DMS114 treated with DMSO at 0.1 percent for 48 hours (cell line): ENCODE data around the gene LRCH2.
"Not testable (repeated sequence)": the region's sequence is repeated elsewhere in the genome, so short reads cannot be mapped to it uniquely, and the experiment has no call there.

Experiments used
- DNase-seq: peaks from one replicate; lab custom pipeline; 2025; ENCODE audit not compliant: unreplicated experiment; lab: John Stamatoyannopoulos, UW

Gene LRCH2

DNA sequence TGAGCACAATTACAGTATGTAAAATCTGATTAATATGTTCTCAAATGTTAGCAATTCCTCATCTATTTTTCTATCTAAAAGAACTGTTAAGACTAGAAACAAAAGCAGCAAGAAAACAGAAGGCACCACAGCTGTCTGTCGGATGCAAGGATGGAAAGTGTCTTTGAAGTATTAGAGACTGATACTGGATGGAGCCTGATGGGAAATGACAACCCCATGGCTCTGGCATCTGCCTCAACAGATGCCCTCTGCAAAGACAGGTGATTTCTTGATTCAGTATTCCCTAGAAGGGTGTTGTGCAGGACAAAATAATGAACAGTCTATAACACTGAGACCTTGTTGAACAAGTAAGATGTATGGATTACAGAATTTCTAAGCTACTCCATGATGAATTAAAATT lies 19.7 kb downstream of the LRCH2 start:
- no peak for DNase-seq

DNA sequence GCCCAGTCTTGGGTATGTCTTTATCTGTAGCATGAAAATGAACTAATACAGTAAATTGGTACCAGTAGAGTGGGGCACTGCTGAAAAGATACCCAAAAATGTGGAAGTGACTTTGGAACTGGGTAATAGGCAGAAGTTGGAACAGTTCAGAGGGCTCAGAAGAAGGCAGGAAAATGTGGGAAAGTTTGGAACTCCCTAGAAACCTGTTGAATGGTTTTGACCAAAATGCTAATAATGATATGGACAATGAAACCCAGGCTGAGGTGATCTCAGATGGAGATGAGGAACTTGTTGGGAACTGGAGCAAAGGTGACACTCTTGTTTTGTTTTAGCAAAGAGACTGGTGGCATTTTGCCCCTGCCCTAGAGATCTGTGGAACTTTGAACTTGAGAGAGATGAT lies 24.3 kb downstream of the LRCH2 start:
- not testable (repeated sequence) for DNase-seq

DNA sequence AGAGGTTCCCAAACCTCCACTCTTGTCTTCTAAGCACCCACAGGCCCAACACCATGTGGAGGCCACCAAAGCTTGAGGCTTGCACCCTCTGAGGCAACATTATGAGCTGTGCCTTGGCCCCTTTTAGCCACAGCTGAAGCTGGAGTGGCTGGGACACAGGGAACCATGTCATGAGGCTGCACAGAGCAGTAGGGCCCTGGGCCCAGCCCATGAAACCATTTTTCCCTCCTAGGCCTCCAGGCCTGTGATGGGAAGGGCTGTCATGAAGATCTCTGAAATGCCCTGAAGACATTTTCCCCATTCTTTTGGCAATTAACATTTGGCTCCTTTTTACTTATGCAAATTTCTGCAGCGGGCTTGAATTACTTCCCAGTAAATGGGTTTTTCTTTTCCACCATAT lies 29.9 kb downstream of the LRCH2 start:
- DNase-seq: no peak

DNA sequence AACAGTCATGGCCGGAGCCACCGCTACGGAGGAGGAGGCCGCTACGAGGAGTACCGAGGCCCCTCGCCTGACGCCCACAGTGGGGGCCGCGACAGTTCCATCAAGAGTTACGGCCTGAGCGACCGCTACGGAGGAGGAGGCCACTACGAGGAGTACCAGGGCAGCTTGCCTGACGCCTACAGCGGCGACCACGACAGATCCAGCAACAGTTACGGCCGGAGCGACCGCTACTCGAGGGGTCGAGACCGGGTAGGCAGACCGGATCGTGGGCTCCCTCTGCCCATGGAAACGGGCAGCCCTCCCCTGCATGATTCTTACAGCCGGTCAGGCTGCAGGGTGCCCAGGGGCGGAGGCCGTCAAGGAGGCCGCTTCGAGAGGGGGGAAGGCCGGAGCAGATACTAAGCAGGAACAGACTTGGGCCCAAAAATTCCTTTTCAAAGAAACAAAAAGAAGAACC lies 41.6 kb downstream of the LRCH2 start:
- DNase-seq: no peak

DNA sequence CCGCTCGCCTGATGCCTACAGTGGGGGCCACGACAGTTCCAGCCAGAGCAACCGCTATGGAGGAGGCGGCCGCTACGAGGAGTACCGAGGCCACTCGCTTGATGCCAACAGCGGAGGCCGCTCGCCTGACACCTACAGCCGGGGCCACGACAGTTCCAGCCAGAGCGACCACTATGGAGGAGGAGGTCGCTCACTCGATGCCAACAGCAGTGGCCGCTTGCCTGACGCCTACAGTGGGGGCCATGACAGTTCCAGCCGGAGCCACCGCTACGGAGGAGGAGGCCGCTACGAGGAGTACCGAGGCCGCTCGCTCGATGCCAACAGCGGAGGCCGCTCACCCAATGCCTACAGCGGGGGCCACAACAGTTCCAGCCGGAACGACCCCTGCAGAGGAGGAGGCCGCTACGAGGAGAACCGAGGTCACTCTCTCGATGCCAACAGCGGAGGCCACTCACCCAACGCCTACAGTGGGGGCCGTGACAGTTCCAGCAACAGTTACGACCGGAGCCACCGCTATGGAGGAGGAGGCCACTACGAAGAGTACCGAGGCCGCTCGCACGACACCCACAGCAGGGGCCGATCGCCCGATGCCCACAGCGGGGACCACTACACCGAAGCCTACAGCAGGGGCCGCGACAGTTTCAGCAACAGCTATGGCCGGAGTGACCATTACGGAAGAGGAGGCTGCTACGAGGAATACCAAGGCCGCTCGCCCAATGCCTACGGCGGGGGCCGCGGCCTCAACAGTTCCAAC lies 42.2 kb downstream of the LRCH2 start:
- DNase-seq: no peak

DNA sequence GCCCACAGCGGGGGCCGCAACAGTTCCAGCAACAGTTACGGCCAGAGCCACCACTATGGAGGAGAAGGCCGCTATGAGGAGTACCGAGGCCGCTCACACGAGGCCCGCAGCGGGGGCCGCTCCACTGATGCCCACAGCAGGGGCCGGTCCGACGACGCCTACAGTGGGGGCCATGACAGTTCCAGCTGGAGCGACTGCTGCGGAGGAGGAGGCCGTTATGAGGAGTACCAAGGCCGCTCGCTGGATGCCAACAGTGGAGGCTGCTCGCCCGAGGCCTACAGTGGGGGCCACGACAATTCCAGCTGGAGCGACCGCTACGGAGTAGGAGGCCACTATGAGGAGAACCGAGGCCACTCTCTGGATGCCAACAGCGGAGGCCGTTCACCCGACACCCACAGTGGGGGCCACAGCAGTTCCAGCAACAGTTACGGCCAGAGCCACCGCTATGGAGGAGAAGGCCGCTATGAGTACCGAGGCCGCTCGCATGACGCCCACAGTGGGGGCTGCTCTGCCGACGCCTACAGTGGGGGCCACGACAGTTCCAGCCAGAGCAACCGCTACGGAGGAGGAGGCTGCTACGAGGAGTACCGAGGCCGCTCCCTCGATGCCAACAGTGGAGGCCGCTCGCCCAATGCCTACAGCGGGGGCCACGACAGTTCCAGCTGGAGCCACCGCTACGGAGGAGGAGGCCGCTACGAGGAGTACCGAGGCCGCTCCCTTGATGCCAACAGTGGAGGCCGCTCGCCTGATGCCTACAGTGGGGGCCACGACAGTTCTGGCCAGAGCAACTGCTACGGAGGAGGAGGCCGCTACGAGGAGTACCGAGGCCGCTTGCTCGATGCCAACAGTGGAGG lies 43.0 kb downstream of the LRCH2 start:
- no peak for DNase-seq

DNA sequence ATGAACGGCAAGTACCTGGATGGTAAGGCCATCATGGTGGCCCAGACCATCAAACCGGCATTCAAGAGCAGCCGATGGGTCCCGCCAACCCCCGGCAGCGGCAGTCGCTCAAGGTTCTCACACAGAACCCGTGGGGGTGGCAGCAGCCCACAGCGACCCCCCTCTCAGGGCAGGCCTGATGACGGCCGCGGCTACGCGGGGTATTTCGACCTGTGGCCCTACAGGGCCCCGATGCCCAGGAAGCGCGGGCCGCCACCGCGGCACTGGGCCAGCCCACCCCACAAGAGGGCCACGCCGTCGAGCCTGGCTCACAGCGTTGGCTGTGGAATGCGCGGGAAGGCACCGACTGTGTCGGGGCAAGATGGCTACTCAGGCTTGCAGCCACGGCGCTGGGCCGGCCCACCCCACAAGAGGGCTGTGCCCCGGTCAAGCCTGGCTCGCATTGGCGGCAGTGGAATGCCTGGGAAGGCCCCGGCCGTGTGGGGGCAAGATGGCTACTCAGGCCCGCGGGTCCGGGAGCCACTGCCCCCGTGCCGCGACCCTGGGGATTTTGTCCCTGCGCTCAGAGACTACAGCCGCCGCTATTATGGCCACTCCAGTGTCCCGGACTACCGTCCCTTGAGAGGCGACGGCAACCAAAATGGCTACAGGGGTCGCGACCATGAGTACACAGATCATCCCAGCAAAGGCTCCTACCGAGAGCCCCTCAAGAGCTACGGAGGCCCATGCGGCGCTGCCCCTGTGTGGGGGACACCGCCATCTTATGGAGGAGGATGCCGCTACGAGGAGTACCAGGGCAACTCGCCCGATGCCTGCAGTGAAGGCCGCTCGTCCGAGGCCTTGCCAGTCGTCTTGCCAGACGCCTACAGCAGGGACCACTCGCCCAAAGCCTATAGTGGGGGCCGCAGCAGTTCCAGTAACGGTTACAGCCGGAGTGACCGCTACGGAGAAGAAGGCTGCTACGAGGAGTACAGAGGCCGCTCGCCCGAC lies 44.0 kb downstream of the LRCH2 start:
- no peak for DNase-seq

DNA sequence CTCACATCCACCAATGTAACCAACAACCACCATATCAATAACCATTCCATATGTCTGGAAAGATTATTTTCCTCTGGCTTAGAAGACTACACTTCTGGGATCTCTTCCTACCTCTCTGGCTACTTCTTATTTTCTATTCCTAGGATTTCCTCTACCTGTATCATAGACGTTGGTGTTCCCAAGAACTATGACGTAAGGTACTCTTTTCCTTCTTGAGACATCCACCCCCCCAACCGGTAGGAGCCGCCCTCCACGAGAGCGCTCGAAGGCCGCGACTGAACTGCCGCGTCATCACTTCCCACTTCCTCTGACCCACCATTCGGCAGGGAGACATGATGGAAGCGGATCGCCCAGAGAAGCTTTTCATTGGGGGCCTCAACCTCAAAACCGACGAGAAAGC lies 44.8 kb downstream of the LRCH2 start, which contains the start of gene RBMXL3:
TSS of gene RBMXL3 (plus strand) at position 301 of the 400 bp plus-strand sequence. CDS start at position 333, 32 bp downstream.
- DNase-seq: no peak

DNA sequence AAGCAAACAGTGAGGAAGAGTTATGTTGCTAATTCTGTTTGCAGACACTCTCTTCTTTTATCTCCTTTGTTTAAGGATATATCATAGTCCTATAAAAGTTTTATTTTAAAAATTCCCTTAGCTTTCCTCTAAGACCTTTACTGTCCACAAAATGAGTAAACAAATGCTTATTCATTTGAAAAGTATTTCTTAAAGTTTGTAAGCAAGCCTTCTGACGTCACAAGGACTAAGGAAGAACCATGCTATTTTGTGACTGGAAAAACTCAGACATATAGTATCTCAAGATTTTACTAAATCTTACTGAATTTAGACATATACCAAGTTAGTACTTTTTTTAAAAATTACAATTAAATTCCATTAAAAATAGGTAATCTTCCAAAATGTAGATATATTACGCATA lies 49.9 kb downstream of the LRCH2 start:
- no peak for DNase-seq

DNA sequence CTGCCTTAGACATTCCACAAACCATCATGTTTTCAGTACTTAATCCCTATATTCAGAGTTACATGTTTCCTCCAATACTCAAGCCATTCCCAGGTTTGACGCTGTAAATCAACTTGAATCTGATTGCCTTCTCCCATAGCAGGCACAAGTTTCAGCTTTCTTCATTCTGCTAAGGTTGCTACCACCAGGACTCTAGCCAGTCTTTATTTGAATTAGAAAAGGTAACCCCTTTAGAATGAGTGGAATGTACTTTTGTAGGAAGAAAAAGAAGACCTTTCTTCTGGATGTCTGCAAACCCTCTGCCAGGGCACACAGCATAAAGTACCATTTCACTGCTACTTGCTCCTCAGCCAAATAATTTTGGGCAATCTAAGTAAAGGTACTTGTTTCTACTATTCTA lies 55.4 kb downstream of the LRCH2 start:
- DNase-seq: no peak

DNA sequence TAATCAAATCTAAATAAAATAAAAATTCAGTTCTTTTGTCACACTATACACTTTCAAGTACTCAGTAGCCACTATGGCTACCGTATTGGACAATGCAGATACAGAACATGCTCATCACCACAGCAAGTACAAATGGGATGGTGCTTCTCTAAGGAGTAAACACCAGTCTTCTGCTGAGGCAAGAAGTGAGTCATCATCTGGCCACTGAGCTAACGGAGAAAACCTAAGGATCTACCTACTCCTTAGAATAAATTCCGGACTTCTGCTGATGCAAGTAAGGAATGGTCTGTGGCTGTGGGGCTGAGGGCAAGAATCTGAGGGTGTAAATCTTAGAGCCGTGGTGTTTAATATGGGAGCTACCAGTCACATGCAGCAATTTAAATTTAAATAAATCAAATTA lies 56.0 kb downstream of the LRCH2 start:
- no peak for DNase-seq

DNA sequence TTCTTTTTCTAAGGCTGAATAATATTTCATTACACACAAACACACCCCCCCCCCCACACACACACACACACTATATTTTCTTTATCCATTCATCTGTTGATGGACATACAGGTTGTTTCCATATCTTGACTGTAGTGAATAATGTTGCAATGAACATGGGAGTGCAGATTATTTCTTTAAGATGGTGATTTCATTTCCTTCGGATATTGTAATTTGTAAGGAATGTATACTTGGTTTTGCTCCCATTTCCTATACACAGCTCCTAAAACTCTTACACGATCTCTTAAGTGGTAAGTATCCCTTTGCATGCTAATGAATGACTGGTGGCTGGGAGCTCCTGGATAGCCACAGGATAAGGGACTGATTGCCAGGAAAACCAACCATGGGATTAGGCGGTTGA lies 59.3 kb downstream of the LRCH2 start:
- no peak for DNase-seq

DNA sequence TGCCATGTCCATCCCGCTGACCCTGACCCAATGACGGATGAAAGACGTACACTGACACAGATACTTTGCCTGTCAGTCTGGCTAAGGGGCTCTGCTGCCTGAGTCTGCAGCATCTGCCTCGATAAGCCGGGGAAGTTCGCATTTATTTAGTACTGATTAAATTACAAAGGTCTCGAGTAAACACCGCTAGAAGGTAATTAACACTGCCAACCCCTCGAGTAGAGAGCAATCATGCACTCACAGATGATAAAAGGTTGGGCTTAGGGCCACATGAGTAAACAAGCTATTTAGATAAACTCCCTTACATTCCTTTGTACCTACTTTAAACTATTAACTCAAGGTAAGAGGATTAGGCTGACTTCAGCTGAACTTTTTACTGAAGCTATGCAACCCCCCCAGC lies 60.7 kb downstream of the LRCH2 start:
- no peak for DNase-seq

DNA sequence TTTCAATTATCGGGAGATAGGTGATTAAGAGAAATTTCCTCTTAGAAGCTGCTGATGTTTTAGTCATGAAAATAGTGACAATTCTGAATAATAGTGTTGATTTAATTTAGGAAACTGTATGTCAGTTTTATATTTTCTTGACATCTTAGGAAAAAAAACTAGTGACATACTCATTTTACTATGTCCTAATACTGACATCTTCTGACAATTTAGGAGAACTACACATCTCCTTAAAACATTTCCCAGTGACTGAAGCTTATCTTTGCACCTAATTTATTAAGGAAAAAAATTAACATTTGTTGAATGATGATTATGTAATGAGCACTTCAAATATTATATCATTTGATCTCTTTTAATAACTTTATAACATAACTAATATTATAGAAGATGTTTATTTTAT lies 86.7 kb downstream of the LRCH2 start:
- DNase-seq: peak; percentile 11

DNA sequence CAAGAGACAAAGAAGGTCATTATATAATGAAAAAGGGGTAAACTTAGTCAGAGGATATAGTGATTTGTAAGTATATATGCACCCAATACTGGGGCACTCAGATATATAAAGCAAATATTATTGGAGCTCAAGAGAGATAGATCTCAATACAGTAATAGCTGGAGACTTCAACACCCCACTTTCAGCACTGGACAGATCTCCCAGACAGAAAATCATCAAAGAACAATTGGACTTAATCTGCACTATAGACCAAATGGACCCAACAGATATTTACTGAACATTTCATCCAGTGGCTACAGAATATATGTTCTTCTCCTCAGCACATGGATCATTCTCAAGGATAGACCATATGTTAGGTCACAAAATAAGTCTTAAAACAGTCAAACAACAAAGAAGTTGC lies 91.8 kb downstream of the LRCH2 start:
- DNase-seq: no peak

DNA sequence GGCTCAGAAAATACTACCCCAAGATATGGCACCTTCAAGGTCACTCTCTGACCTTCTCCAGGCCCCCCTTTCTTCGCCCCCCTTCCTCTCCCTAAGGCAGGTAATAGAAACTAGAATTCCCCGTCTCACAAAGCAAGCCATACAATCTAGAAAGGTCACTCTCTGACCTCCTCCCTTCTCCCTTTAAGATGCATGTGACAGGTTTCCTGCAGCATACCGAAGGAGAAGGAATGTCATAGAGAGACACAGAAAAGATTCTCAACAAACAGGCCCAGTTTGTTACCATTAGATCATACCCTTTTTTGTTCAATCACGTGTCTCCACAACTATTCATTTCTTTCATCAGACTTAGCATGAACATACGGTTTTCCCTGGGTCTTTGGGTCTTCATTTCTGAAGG lies 95.9 kb downstream of the LRCH2 start:
- no peak for DNase-seq

DNA sequence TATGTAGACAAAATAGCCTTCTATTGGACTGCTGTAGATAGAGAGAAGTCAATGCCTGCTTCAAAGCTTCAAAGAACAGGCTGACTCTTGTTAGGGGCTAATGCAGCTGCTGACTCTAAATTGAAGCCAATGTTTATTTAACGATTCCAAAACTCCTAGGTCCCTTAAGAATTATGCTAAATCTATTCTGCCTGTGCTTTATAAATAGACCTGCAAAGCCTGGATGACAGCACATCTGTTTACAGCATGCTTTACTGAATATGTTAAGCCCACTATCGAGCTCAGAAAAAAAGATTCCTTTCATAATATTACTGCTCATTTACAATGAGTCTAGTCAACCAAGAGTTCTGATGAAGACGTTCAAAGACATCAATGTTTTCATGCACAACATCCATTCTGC lies 99.5 kb downstream of the LRCH2 start:
- DNase-seq: no peak

DNA sequence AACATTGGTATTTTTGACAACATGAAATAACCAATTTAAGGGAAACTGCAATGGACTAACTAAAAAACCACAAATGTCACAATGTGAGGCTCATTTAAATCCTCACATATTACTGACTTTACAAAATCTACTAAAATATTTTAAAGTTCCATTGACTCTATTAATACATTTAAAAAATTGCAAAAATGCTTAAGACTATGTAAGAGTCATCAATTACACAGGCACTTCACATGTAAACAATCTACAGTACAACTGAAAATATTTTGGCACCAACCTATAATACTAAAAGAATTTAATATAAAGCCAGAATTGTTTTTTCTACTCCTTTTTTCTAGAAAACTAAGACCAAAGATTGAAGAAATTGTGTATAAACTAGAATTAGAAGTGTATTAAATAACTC lies 121.5 kb downstream of the LRCH2 start:
- DNase-seq: no peak

DNA sequence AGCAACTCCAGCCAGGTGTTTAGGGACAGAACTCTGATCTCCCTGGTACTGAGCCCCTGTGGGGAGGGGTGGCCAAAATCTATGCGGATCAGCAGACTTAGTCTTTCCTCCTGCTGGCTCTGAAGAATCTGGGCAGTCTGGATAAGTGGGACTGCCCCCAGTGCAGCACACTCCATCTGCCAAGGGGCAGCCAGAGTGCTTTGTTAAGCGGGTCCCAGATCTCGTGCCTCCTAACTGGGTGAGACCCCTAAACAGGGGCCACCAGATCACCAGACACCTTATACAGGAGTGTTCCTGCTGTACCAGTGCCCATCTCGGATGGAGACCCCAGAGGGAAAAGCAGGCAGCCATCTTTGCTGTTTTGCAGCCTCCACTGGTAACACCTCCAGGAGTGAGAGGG lies 135.0 kb downstream of the LRCH2 start:
- DNase-seq: no peak

DNA sequence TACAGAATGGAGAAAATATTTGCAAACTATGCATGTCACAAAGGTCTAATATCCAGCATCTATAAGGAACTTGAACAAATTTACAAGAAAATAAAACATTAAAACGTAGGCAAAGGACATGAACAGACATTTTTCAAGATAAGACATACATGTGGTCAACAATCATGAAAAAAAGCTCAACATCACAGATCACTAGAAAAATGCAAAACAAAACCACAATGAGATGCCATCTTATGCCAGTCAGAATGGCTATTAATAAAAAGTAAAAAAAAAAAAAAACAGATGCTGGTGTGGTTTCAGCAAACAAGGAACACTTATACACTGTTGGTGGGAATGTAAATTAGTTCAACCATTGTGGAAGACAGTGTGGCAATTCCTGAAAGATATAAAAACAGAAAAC lies 140.7 kb downstream of the LRCH2 start:
- no peak for DNase-seq

DNA sequence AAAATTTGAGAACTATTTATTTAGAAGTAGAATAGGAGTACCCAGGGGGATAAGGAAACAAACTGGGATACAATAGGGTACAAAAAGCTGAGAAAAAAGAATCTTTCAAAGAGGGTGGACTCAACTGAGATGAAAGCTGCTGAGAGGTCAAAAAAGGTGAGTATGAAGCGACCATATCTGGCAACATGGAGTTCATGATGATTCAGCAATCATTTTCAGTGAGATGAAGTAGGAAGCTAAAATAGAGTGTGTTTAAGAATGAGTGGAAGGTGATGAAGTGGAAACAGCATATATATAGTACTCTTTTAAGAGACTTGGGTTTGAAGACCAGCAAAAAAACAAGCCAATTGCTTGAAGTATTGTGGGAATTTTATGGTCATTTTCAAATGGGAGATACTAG lies 144.5 kb downstream of the LRCH2 start:
- DNase-seq: no peak
